SK-N-SH (cell line): ENCODE results near the gene DYRK4.

Source experiments
- CHD2 ChIP-seq: fragments of 150-350 bp; IDR thresholded peaks from 2 replicates; pipeline ENCODE4 v1.6.1; 2018; ENCODE audit warnings: low read length; ENCODE audit not compliant: partially characterized antibody
- EP300 ChIP-seq, 2 experiments: IDR thresholded peaks; 2 replicates each; pipeline versions ENCODE4 v1.4.0 to v1.6.1; 2012; ENCODE audit warnings: borderline replicate concordance in 1 of 2, low read depth in 1 of 2, low read length in 1 of 2
- FOXJ3 ChIP-seq: sonication (generic); formaldehyde crosslinking; IDR thresholded peaks from 2 replicates; pipeline ENCODE4 v1.5.1; 2020; ENCODE audit warnings: mild to moderate bottlenecking, missing genetic modification reagents
- GABPA ChIP-seq: IDR thresholded peaks from 2 replicates; pipeline ENCODE4 v1.4.0; 2012; ENCODE audit warnings: low read depth, mild to moderate bottlenecking
- GATA2 ChIP-seq: sonication (generic); formaldehyde crosslinking; IDR thresholded peaks from 2 replicates; pipeline ENCODE4 v1.5.0; 2020; ENCODE audit warnings: mild to moderate bottlenecking, missing genetic modification reagents
- RFX5 ChIP-seq: IDR thresholded peaks from 2 replicates; pipeline ENCODE4 v1.6.1; 2012; ENCODE audit warnings: mild to moderate bottlenecking, improper control_type of control experiment, low read length
- TF ChIP-seq, protein P1 (sequence below): fragments of 150-350 bp; IDR thresholded peaks from 2 replicates; pipeline ENCODE4 v1.6.1; 2016; ENCODE audit warnings: mild to moderate bottlenecking, low read depth, low read length
- TF ChIP-seq, protein P2 (sequence below): fragments of 150-350 bp; IDR thresholded peaks from 2 replicates; pipeline ENCODE4 v1.6.1; 2017; ENCODE audit warnings: antibody characterized with exemption, low read length, low read depth, borderline replicate concordance
- TF ChIP-seq, protein P3 (sequence below): IDR thresholded peaks from 2 replicates; pipeline ENCODE4; 2012
- TF ChIP-seq, protein P4 (sequence below): fragments of 200-600 bp; sonication (generic); IDR thresholded peaks from 2 replicates; pipeline ENCODE4 v1.6.1; 2017; ENCODE audit warnings: antibody characterized with exemption, mild to moderate bottlenecking, moderate library complexity
- TF ChIP-seq, protein P5 (sequence below): IDR thresholded peaks from 2 replicates; pipeline ENCODE4 v1.6.1; 2012; ENCODE audit warnings: mild to moderate bottlenecking, low read depth, low read length, moderate library complexity
- TF ChIP-seq, protein P6 (sequence below): IDR thresholded peaks from 2 replicates; pipeline ENCODE4 v1.4.0; 2012; ENCODE audit warnings: low read depth, borderline replicate concordance

DNA sequence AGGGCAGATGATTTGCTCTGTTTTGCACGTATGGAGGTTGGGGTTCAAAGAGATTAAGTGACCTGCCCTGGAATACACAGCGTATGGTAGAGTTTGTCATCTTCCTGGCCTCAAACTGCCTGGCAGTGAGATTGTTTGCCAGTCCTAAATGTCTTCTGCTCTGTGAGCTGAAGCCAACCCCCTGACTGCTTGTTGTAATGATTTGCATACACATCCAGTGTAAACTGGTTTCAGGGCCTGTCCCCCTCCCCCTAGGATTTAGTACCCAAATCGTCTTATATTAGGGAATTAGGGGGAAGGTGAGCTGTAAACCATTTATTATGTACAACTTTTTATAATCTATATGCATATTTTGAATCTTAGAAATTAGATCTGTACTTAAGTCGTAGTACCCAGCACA is 48.5 kb downstream of the DYRK4 start:
- TF ChIP-seq, protein P1, sequence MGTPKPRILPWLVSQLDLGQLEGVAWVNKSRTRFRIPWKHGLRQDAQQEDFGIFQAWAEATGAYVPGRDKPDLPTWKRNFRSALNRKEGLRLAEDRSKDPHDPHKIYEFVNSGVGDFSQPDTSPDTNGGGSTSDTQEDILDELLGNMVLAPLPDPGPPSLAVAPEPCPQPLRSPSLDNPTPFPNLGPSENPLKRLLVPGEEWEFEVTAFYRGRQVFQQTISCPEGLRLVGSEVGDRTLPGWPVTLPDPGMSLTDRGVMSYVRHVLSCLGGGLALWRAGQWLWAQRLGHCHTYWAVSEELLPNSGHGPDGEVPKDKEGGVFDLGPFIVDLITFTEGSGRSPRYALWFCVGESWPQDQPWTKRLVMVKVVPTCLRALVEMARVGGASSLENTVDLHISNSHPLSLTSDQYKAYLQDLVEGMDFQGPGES, result no peak
- TF ChIP-seq GATA2 (CRISPR knock-in tag) (no peak), FOXJ3 (no peak), CHD2 (no peak), RFX5 (no peak), GABPA (no peak), EP300 (IDR thresholded peaks at IDR 0.05; ENCODE audit: borderline replicate concordance in 1 of 2, low read depth in 1 of 2, low read length in 1 of 2) (no peak)
- TF ChIP-seq, protein P2, sequence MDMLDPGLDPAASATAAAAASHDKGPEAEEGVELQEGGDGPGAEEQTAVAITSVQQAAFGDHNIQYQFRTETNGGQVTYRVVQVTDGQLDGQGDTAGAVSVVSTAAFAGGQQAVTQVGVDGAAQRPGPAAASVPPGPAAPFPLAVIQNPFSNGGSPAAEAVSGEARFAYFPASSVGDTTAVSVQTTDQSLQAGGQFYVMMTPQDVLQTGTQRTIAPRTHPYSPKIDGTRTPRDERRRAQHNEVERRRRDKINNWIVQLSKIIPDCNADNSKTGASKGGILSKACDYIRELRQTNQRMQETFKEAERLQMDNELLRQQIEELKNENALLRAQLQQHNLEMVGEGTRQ, result no peak
- TF ChIP-seq, protein P3, sequence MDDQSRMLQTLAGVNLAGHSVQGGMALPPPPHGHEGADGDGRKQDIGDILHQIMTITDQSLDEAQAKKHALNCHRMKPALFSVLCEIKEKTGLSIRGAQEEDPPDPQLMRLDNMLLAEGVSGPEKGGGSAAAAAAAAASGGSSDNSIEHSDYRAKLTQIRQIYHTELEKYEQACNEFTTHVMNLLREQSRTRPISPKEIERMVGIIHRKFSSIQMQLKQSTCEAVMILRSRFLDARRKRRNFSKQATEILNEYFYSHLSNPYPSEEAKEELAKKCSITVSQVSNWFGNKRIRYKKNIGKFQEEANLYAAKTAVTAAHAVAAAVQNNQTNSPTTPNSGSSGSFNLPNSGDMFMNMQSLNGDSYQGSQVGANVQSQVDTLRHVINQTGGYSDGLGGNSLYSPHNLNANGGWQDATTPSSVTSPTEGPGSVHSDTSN, result no peak
- TF ChIP-seq, protein P4, sequence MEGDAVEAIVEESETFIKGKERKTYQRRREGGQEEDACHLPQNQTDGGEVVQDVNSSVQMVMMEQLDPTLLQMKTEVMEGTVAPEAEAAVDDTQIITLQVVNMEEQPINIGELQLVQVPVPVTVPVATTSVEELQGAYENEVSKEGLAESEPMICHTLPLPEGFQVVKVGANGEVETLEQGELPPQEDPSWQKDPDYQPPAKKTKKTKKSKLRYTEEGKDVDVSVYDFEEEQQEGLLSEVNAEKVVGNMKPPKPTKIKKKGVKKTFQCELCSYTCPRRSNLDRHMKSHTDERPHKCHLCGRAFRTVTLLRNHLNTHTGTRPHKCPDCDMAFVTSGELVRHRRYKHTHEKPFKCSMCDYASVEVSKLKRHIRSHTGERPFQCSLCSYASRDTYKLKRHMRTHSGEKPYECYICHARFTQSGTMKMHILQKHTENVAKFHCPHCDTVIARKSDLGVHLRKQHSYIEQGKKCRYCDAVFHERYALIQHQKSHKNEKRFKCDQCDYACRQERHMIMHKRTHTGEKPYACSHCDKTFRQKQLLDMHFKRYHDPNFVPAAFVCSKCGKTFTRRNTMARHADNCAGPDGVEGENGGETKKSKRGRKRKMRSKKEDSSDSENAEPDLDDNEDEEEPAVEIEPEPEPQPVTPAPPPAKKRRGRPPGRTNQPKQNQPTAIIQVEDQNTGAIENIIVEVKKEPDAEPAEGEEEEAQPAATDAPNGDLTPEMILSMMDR, result no peak
- TF ChIP-seq, protein P5, sequence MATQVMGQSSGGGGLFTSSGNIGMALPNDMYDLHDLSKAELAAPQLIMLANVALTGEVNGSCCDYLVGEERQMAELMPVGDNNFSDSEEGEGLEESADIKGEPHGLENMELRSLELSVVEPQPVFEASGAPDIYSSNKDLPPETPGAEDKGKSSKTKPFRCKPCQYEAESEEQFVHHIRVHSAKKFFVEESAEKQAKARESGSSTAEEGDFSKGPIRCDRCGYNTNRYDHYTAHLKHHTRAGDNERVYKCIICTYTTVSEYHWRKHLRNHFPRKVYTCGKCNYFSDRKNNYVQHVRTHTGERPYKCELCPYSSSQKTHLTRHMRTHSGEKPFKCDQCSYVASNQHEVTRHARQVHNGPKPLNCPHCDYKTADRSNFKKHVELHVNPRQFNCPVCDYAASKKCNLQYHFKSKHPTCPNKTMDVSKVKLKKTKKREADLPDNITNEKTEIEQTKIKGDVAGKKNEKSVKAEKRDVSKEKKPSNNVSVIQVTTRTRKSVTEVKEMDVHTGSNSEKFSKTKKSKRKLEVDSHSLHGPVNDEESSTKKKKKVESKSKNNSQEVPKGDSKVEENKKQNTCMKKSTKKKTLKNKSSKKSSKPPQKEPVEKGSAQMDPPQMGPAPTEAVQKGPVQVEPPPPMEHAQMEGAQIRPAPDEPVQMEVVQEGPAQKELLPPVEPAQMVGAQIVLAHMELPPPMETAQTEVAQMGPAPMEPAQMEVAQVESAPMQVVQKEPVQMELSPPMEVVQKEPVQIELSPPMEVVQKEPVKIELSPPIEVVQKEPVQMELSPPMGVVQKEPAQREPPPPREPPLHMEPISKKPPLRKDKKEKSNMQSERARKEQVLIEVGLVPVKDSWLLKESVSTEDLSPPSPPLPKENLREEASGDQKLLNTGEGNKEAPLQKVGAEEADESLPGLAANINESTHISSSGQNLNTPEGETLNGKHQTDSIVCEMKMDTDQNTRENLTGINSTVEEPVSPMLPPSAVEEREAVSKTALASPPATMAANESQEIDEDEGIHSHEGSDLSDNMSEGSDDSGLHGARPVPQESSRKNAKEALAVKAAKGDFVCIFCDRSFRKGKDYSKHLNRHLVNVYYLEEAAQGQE, result no peak
- TF ChIP-seq, protein P6, sequence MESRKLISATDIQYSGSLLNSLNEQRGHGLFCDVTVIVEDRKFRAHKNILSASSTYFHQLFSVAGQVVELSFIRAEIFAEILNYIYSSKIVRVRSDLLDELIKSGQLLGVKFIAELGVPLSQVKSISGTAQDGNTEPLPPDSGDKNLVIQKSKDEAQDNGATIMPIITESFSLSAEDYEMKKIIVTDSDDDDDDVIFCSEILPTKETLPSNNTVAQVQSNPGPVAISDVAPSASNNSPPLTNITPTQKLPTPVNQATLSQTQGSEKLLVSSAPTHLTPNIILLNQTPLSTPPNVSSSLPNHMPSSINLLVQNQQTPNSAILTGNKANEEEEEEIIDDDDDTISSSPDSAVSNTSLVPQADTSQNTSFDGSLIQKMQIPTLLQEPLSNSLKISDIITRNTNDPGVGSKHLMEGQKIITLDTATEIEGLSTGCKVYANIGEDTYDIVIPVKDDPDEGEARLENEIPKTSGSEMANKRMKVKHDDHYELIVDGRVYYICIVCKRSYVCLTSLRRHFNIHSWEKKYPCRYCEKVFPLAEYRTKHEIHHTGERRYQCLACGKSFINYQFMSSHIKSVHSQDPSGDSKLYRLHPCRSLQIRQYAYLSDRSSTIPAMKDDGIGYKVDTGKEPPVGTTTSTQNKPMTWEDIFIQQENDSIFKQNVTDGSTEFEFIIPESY, result no peak
